Measurements from ENCODE around the gene ERBB2. TPM values are rescaled to one million over a fixed set of nuclear protein-coding genes. Genes with fewer than 3 reads are reported as not detected.

The ERBB2 gene
- total RNA-seq, 1 donor from 2014 or later, result 32.1 TPM

- DNase-seq (ENCODE audit: low read depth) (peak; percentile 35), FAIRE-seq (no peak)
- Histone ChIP-seq H3K4me3 (ENCODE audit: low read depth, low read length) (no peak overlapping the region), H3K27me3 (ENCODE audit: control insufficient read depth, insufficient read depth, low read length) (peaks cover 1% of the 10 kb centered on the region), H3K36me3 (ENCODE audit: control insufficient read depth, insufficient read depth, low read length) (no peaks in the 10 kb centered on the region)
- TF ChIP-seq, protein P1, sequence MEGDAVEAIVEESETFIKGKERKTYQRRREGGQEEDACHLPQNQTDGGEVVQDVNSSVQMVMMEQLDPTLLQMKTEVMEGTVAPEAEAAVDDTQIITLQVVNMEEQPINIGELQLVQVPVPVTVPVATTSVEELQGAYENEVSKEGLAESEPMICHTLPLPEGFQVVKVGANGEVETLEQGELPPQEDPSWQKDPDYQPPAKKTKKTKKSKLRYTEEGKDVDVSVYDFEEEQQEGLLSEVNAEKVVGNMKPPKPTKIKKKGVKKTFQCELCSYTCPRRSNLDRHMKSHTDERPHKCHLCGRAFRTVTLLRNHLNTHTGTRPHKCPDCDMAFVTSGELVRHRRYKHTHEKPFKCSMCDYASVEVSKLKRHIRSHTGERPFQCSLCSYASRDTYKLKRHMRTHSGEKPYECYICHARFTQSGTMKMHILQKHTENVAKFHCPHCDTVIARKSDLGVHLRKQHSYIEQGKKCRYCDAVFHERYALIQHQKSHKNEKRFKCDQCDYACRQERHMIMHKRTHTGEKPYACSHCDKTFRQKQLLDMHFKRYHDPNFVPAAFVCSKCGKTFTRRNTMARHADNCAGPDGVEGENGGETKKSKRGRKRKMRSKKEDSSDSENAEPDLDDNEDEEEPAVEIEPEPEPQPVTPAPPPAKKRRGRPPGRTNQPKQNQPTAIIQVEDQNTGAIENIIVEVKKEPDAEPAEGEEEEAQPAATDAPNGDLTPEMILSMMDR (IDR thresholded peaks at IDR 0.05; ENCODE audit: insufficient read depth, low read length, severe bottlenecking), result no peak
Measured at GRCh38 chr17:39676198-39676819, 23.6 kb upstream of the ERBB2 start.

- TF ChIP-seq, protein P1 (IDR thresholded peaks at IDR 0.05; ENCODE audit: insufficient read depth, low read length, severe bottlenecking), result no peak
- DNase-seq (ENCODE audit: low read depth), result no peak
- H3K4me3 ChIP-seq (ENCODE audit: low read depth, low read length), result no peak overlapping the region
- no peaks in the 10 kb centered on the region for H3K36me3 ChIP-seq (ENCODE audit: control insufficient read depth, insufficient read depth, low read length)
- H3K27me3 ChIP-seq (ENCODE audit: control insufficient read depth, insufficient read depth, low read length), result no peaks in the 10 kb centered on the region
- FAIRE-seq, result no peak
Measured at GRCh38 chr17:39677072-39677471, 22.8 kb upstream of the ERBB2 start.

- FAIRE-seq, result no peak
- TF ChIP-seq, protein P1 (IDR thresholded peaks at IDR 0.05; ENCODE audit: insufficient read depth, low read length, severe bottlenecking), result no peak
Measured at GRCh38 chr17:39677542-39678339, 22.1 kb upstream of the ERBB2 start.

DNA sequence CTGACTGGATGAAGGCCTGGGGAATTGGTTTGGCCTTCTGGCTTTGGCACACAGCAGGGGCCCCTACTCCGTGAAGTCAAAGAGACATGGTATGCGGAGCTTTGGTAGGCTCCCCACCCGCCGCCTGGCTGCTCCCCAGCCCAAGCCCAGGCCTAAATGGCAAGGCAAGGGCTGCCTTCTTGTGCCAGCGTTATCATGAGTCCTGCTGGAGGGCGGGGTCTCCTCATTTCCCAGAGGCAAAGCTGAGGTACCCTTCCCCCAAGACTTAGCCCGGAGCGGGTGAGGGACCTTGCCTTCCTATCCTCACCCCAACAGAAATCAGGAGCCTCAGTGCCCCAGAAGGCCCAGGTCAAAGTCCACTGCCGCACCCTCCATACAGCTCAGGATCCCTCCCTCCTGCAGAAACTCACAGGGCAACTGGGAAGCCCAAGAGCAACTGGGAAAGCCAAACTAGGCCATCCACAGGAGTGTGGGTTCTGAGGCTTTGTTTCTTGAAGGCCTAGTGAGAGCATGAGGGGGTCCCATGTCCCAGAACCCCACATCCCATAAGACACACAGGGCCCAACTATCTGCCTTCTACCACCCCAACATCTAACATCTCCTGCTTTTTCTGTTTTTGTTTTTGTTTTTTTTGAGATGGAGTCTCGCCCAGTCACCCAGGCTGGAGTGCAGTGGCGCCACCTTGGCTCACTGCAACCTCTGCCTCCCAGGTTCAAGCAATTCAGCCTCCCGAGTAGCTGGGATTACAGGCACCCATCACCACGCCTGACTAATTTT is 21.3 kb upstream of the ERBB2 start:
- TF ChIP-seq, protein P1 (IDR thresholded peaks at IDR 0.05; ENCODE audit: insufficient read depth, low read length, severe bottlenecking), result no peak
- no peak for DNase-seq (ENCODE audit: low read depth)
- H3K27me3 ChIP-seq (ENCODE audit: control insufficient read depth, insufficient read depth, low read length), result no peaks in the 10 kb centered on the region
- no peak for FAIRE-seq
- H3K4me3 ChIP-seq (ENCODE audit: low read depth, low read length), result no peak overlapping the region
- peaks cover 1% of the 10 kb centered on the region for H3K36me3 ChIP-seq (ENCODE audit: control insufficient read depth, insufficient read depth, low read length)

More at GRCh38 chr17:39677542-39678339, 22.1 kb upstream of the ERBB2 start:
- Histone ChIP-seq H3K4me3 (ENCODE audit: low read depth, low read length) (no peak overlapping the region), H3K36me3 (ENCODE audit: control insufficient read depth, insufficient read depth, low read length) (no peaks in the 10 kb centered on the region), H3K27me3 (ENCODE audit: control insufficient read depth, insufficient read depth, low read length) (no peaks in the 10 kb centered on the region)
- DNase-seq (ENCODE audit: low read depth), result no peak

GRCh38 chr17:39679521-39680192 is 20.2 kb upstream of the ERBB2 start:
- Histone ChIP-seq H3K4me3 (ENCODE audit: low read depth, low read length) (no peak overlapping the region), H3K36me3 (ENCODE audit: control insufficient read depth, insufficient read depth, low read length) (peaks cover 3% of the 10 kb centered on the region), H3K27me3 (ENCODE audit: control insufficient read depth, insufficient read depth, low read length) (no peaks in the 10 kb centered on the region)
- DNase-seq (ENCODE audit: low read depth) (no peak), FAIRE-seq (no peak)
- TF ChIP-seq, protein P1 (IDR thresholded peaks at IDR 0.05; ENCODE audit: insufficient read depth, low read length, severe bottlenecking), result no peak

All from bronchial epithelial cell (primary cell).